SK-N-SH (cell line): ENCODE results near the gene LYPD8.

Experiments used
- CTCF ChIP-seq: fragments of 200-600 bp; sonication (generic); IDR thresholded peaks from 2 replicates; pipeline ENCODE4 v1.6.1; 2017; ENCODE audit warnings: antibody characterized with exemption, mild to moderate bottlenecking, moderate library complexity
- MXI1 ChIP-seq: IDR thresholded peaks from 2 replicates; pipeline ENCODE4 v1.6.1; 2012; ENCODE audit warnings: mild to moderate bottlenecking, low read depth, low read length, improper control_type of control experiment
- RAD21 ChIP-seq: IDR thresholded peaks from 2 replicates; pipeline ENCODE4 v1.6.1; 2012; ENCODE audit warnings: mild to moderate bottlenecking, low read length
- TAF1 ChIP-seq: IDR thresholded peaks from 2 replicates; pipeline ENCODE4 v1.6.1; 2012; ENCODE audit warnings: low read depth, mild to moderate bottlenecking, low read length, moderate library complexity, borderline replicate concordance

- TF ChIP-seq MXI1, result no peak
- TF ChIP-seq CTCF, result no peak
- no peak for TF ChIP-seq TAF1
- no peak for TF ChIP-seq RAD21
These were observed 51.0 kb downstream of the LYPD8 start for GRCh38 chr1:248704606-248705005.
